WTC11 (cell line): ENCODE measurements around the gene DMBX1. TPM values are rescaled to one million over a fixed set of nuclear protein-coding genes. Genes with fewer than 3 reads are reported as not detected.
A peak's percentile ranks its signal among the peaks of the same experiment; 100 is the strongest.

Experiments
- ATAC-seq: fragments of 200-7000 bp; cut with Tn5 transposase; 2 replicates; pipeline ENCODE4 v1.10.0; 2021; ENCODE audit warnings: mild to moderate bottlenecking, moderate library complexity
- CTCF ChIA-PET: fragments of 300-600 bp; sonication (Branson Sonifier 250); formaldehyde crosslinking; loops from one replicate; lab custom pipeline; 2021; ENCODE audit warnings: antibody characterized with exemption; lab: Charles Lee
- POLR2A ChIA-PET: fragments of 350-600 bp; sonication (Branson Sonifier 250); formaldehyde crosslinking; loops from one replicate; lab custom pipeline; 2021; ENCODE audit warnings: antibody characterized with exemption; lab: Charles Lee
- DNase-seq: peaks from one replicate; pipeline ENCODE4 v3.0.0; 2021; ENCODE audit warnings: low spot score
- H3K27ac Mint-ChIP-seq: 2 replicates; pipeline ENCODE4 v1.8.0; 2021; ENCODE audit warnings: mixed read lengths
- H3K27me3 Mint-ChIP-seq: 2 replicates; pipeline ENCODE4 v1.8.0; 2021; ENCODE audit warnings: low read depth, mild to moderate bottlenecking, moderate library complexity, mixed read lengths
- H3K36me3 Mint-ChIP-seq: 2 replicates; pipeline ENCODE4 v1.8.0; 2021; ENCODE audit warnings: mixed read lengths
- H3K4me1 Mint-ChIP-seq: 2 replicates; pipeline ENCODE4 v1.8.0; 2022; ENCODE audit warnings: mixed read lengths
- H3K4me3 Mint-ChIP-seq: 2 replicates; pipeline ENCODE4 v1.8.0; 2021; ENCODE audit warnings: mild to moderate bottlenecking, moderate library complexity, mixed read lengths
- H3K9me3 Mint-ChIP-seq: 2 replicates; pipeline ENCODE4 v1.8.0; 2021; ENCODE audit warnings: mixed read lengths
- CREB1 ChIP-seq: sonication (generic); formaldehyde crosslinking; IDR thresholded peaks from 2 replicates; pipeline ENCODE4 v1.8.0; 2023; ENCODE audit warnings: mild to moderate bottlenecking, missing genetic modification reagents
- CREM ChIP-seq: sonication (generic); formaldehyde crosslinking; IDR thresholded peaks from 2 replicates; pipeline ENCODE4 v1.8.1; 2022; ENCODE audit warnings: mild to moderate bottlenecking, missing genetic modification reagents, moderate library complexity
- EMX1 ChIP-seq: fragments of 250-450 bp; sonication (Bioruptor Pico); IDR thresholded peaks from 2 replicates; pipeline ENCODE4 v1.8.0; 2021; ENCODE audit warnings: mild to moderate bottlenecking
- ESRRA ChIP-seq: sonication (generic); formaldehyde crosslinking; IDR thresholded peaks from 2 replicates; pipeline ENCODE4 v1.8.1; 2022; ENCODE audit warnings: mild to moderate bottlenecking, missing genetic modification reagents, borderline replicate concordance
- FOXJ3 ChIP-seq: sonication (generic); formaldehyde crosslinking; IDR thresholded peaks from 2 replicates; pipeline ENCODE4 v1.9.0; 2021; ENCODE audit warnings: missing genetic modification reagents, mild to moderate bottlenecking, borderline replicate concordance
- GABPB1 ChIP-seq: sonication (generic); formaldehyde crosslinking; IDR thresholded peaks from 2 replicates; pipeline ENCODE4 v1.8.1; 2023; ENCODE audit warnings: mild to moderate bottlenecking, missing genetic modification reagents
- NFATC4 ChIP-seq: fragments of 250-450 bp; sonication (Bioruptor Pico); IDR thresholded peaks from 2 replicates; pipeline ENCODE4 v1.9.0; 2021; ENCODE audit warnings: mild to moderate bottlenecking
- NFE2L1 ChIP-seq: sonication (generic); formaldehyde crosslinking; IDR thresholded peaks from 2 replicates; pipeline ENCODE4 v1.8.1; 2023; ENCODE audit warnings: missing genetic modification reagents
- OVOL2 ChIP-seq: fragments of 250-450 bp; sonication (Bioruptor Pico); IDR thresholded peaks from 2 replicates; pipeline ENCODE4 v1.9.0; 2021; ENCODE audit warnings: mild to moderate bottlenecking, borderline replicate concordance
- PRRX2 ChIP-seq: fragments of 250-450 bp; sonication (Bioruptor Pico); IDR thresholded peaks from 2 replicates; pipeline ENCODE4 v1.8.0; 2021; ENCODE audit warnings: mild to moderate bottlenecking
- RELA ChIP-seq: sonication (generic); formaldehyde crosslinking; IDR thresholded peaks from 2 replicates; pipeline ENCODE4 v1.8.1; 2022; ENCODE audit warnings: missing genetic modification reagents, mild to moderate bottlenecking, borderline replicate concordance
- RORB ChIP-seq: fragments of 250-450 bp; sonication (Bioruptor Pico); IDR thresholded peaks from 2 replicates; pipeline ENCODE4 v1.9.0; 2021; ENCODE audit warnings: mild to moderate bottlenecking
- SOX15 ChIP-seq: fragments of 250-450 bp; sonication (Bioruptor Pico); IDR thresholded peaks from 2 replicates; pipeline ENCODE4 v1.9.0; 2021; ENCODE audit warnings: mild to moderate bottlenecking
- ZNF121 ChIP-seq: sonication (generic); formaldehyde crosslinking; IDR thresholded peaks from 2 replicates; pipeline ENCODE4 v1.8.0; 2023; ENCODE audit warnings: missing genetic modification reagents
- ZNF317 ChIP-seq: sonication (generic); formaldehyde crosslinking; IDR thresholded peaks from 2 replicates; pipeline ENCODE4 v1.8.1; 2023; ENCODE audit warnings: low read depth, mild to moderate bottlenecking, moderate library complexity, missing genetic modification reagents, borderline replicate concordance
- total RNA-seq: library from RNA; stranded (reverse); gene quantifications from 3 replicates; pipeline ENCODE4 v1.2.3, GENCODE V29; 2021
- TF ChIP-seq, protein P1 (sequence below): sonication (generic); formaldehyde crosslinking; IDR thresholded peaks from 2 replicates; pipeline ENCODE4 v1.8.0; 2022; ENCODE audit warnings: mild to moderate bottlenecking, missing genetic modification reagents
- TF ChIP-seq, protein P2 (sequence below): sonication (generic); formaldehyde crosslinking; IDR thresholded peaks from 2 replicates; pipeline ENCODE4 v1.8.0; 2022; ENCODE audit warnings: mild to moderate bottlenecking, missing genetic modification reagents
- TF ChIP-seq, protein P3 (sequence below): fragments of 250-450 bp; sonication (Bioruptor Pico); IDR thresholded peaks from 2 replicates; pipeline ENCODE4 v2.1.2; 2022; ENCODE audit warnings: mild to moderate bottlenecking, moderate library complexity
- TF ChIP-seq, protein P4 (sequence below): sonication (generic); formaldehyde crosslinking; IDR thresholded peaks from 2 replicates; pipeline ENCODE4 v1.8.0; 2023; ENCODE audit warnings: mild to moderate bottlenecking, missing genetic modification reagents
- TF ChIP-seq, protein P5 (sequence below): fragments of 250-450 bp; sonication (Bioruptor Pico); IDR thresholded peaks from 2 replicates; pipeline ENCODE4 v1.9.0; 2021; ENCODE audit warnings: moderate library complexity, mild to moderate bottlenecking, inconsistent platforms, borderline replicate concordance

DMBX1 gene
- total RNA-seq, 1 experiment from 2014 or later = 3.7 TPM

DNA sequence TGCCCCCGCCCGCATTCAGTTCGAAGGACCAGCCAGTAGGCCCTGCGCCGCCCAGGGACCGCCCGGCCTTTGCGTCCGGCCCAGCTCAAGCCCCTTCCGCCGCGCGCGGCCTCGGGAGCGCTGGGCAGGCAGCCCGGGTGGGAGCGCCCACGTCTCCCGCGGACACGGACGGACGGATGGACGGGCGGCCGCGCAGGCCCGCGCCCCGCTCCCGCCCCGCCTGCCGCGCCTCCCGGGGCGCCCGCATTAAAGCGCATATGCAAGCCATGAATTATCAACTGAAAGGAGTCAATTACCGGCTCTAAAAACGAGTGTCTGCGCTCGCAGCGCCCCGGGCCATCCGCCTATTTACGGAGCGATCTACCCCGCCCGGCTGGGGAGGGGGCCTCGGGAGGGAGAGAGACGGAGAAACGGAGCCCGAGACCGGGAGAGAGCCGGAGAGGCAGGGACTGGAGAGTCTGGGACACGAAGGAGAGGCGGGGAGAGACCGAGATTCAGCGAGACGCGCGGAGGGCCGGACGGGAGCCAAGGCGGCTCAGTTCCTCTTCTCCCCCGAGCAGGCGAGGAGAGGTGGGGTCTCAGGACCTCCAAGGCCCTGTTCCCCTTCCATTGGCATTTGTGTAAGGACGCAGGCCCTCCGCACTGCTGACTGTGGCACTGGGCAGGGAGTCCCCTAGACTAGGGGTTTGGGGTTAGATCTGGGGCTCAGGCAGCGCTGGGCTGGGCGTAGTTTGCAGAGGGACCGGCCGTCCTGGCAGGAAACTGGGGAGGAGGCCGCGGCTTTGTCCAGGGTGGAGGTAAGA is 41.3 kb upstream of the DMBX1 start (continued):
- no peak for TF ChIP-seq NFE2L1 (CRISPR knock-in tag)
- peak; percentile 25; the same call in 1 of the 2 replicates for TF ChIP-seq CREM (CRISPR knock-in tag)
- TF ChIP-seq ZNF317 (CRISPR knock-in tag) = no peak
- TF ChIP-seq ESRRA (CRISPR knock-in tag) = no peak
- TF ChIP-seq, protein P1, sequence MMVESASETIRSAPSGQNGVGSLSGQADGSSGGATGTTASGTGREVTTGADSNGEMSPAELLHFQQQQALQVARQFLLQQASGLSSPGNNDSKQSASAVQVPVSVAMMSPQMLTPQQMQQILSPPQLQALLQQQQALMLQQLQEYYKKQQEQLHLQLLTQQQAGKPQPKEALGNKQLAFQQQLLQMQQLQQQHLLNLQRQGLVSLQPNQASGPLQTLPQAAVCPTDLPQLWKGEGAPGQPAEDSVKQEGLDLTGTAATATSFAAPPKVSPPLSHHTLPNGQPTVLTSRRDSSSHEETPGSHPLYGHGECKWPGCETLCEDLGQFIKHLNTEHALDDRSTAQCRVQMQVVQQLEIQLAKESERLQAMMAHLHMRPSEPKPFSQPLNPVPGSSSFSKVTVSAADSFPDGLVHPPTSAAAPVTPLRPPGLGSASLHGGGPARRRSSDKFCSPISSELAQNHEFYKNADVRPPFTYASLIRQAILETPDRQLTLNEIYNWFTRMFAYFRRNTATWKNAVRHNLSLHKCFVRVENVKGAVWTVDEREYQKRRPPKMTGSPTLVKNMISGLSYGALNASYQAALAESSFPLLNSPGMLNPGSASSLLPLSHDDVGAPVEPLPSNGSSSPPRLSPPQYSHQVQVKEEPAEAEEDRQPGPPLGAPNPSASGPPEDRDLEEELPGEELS (CRISPR knock-in tag) = peak; percentile 43; the same call in 1 of the 2 replicates
- TF ChIP-seq, protein P2, sequence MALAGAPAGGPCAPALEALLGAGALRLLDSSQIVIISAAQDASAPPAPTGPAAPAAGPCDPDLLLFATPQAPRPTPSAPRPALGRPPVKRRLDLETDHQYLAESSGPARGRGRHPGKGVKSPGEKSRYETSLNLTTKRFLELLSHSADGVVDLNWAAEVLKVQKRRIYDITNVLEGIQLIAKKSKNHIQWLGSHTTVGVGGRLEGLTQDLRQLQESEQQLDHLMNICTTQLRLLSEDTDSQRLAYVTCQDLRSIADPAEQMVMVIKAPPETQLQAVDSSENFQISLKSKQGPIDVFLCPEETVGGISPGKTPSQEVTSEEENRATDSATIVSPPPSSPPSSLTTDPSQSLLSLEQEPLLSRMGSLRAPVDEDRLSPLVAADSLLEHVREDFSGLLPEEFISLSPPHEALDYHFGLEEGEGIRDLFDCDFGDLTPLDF (CRISPR knock-in tag) = no peak
- TF ChIP-seq GABPB1 (CRISPR knock-in tag) = no peak

DNA sequence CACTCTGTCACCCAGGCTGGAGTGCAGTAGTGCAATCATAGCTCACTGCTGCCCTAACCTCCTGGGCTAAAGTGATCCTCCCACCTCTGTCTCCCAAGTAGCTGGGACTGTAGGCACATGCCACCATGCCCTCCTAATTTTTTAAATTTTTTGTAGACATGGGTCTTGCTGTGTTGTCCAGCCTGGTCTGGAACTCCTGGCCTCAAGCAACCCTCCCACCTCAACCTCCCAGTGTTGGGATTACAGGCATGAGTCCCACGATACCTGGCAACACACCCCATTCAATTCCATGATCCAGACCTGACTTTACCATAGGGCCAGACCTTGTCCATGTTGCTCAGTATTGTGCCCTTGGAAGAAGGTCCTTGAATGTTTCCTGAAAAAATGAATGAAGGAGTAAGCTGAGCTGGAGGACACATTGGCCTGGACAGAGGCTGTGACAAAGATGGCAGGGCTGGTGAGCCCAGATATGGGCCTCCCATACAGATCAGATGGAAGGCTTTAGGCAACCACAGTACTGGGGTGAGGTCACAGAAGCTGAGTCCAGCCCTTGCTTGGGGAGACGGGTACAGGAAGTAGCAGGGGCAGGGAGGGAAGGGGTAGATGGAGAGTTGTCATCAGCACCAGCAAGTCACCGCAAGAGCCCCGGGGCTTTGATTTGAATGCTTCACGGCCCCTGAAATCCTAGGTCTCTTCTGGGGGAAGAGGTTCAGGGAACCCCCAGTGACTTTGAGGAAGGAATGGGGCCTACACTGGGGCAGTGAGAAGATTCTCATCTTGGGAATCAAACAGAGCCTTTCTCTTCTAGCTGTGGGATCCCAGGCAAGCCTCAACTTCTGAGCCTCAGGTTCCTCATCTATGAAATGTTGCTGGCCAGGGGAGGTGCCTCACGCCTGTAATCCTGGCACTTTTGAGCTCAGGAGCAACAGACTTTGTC is 40.1 kb upstream of the DMBX1 start:
- Mint-ChIP-seq H3K4me1 (peaks cover 63% of the 10 kb centered on the region), H3K27ac (no peak overlapping the region), H3K36me3 (no peaks in the 10 kb centered on the region)
- TF ChIP-seq PRRX2 (CRISPR knock-in tag) (no peak), ZNF121 (CRISPR knock-in tag) (peak; percentile 85)
- TF ChIP-seq, protein P3, sequence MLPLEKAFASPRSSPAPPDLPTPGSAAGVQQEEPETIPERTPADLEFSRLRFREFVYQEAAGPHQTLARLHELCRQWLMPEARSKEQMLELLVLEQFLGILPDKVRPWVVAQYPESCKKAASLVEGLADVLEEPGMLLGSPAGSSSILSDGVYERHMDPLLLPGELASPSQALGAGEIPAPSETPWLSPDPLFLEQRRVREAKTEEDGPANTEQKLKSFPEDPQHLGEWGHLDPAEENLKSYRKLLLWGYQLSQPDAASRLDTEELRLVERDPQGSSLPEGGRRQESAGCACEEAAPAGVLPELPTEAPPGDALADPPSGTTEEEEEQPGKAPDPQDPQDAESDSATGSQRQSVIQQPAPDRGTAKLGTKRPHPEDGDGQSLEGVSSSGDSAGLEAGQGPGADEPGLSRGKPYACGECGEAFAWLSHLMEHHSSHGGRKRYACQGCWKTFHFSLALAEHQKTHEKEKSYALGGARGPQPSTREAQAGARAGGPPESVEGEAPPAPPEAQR = no peak
- TF ChIP-seq, all 79 proteins: peak for 1
- no peak for DNase-seq
- Mint-ChIP-seq H3K9me3 (no peaks in the 10 kb centered on the region), H3K27me3 (peaks cover 98% of the 10 kb centered on the region), H3K4me3 (peak overlapping the region; percentile 79)
- CTCF ChIA-PET = interaction anchor here (0.8 to 5.4 kb wide), 7 partner anchors 38 to 85 kb away, joined by 3 to 55 read pairs (median 5); no protein-coding TSS in a partner anchor
- ATAC-seq = no peak
- POLR2A ChIA-PET = interaction anchor here (0.9 kb wide), 1 partner anchor 77 kb away, joined by 3 read pairs; no protein-coding TSS in a partner anchor

DNA sequence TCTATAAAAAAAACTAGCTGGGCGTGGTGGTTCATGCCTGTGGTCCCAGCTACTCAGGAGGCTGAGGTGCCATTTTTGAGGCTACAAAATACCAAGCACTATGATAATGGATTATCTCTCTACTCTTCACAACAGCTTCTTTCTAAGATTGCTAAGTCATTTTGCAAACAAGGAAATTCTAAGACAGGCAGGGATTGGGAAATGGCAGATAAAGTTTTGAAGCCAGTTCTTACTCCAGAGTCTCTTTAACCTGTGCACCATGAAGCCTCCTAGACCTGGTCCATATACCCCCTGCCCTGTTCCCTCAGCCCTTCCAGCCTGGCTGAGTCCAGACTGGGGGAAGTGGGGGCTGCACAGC is 39.5 kb upstream of the DMBX1 start:
- Mint-ChIP-seq H3K9me3 (no peaks in the 10 kb centered on the region), H3K27ac (no peak overlapping the region), H3K4me3 (no peak overlapping the region), H3K36me3 (no peaks in the 10 kb centered on the region), H3K4me1 (peaks cover 63% of the 10 kb centered on the region), H3K27me3 (peaks cover 98% of the 10 kb centered on the region)
- DNase-seq (no peak), ATAC-seq (no peak)
- CTCF ChIA-PET = interaction anchor here (0.8 to 5.4 kb wide), 6 partner anchors 38 to 84 kb away, joined by 3 to 55 read pairs (median 4); no protein-coding TSS in a partner anchor
- POLR2A ChIA-PET = interaction anchor here (0.9 kb wide), 1 partner anchor 76 kb away, joined by 3 read pairs; no protein-coding TSS in a partner anchor
- TF ChIP-seq, protein P4, sequence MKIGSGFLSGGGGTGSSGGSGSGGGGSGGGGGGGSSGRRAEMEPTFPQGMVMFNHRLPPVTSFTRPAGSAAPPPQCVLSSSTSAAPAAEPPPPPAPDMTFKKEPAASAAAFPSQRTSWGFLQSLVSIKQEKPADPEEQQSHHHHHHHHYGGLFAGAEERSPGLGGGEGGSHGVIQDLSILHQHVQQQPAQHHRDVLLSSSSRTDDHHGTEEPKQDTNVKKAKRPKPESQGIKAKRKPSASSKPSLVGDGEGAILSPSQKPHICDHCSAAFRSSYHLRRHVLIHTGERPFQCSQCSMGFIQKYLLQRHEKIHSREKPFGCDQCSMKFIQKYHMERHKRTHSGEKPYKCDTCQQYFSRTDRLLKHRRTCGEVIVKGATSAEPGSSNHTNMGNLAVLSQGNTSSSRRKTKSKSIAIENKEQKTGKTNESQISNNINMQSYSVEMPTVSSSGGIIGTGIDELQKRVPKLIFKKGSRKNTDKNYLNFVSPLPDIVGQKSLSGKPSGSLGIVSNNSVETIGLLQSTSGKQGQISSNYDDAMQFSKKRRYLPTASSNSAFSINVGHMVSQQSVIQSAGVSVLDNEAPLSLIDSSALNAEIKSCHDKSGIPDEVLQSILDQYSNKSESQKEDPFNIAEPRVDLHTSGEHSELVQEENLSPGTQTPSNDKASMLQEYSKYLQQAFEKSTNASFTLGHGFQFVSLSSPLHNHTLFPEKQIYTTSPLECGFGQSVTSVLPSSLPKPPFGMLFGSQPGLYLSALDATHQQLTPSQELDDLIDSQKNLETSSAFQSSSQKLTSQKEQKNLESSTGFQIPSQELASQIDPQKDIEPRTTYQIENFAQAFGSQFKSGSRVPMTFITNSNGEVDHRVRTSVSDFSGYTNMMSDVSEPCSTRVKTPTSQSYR = no peak
- TF ChIP-seq EMX1 = no peak
- TF ChIP-seq, protein P1 (CRISPR knock-in tag) = no peak
- TF ChIP-seq, protein P5, sequence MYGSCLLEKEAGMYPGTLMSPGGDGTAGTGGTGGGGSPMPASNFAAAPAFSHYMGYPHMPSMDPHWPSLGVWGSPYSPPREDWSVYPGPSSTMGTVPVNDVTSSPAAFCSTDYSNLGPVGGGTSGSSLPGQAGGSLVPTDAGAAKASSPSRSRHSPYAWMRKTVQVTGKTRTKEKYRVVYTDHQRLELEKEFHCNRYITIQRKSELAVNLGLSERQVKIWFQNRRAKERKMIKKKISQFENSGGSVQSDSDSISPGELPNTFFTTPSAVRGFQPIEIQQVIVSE = no peak
- no peak for TF ChIP-seq NFATC4
- no peak for TF ChIP-seq SOX15 (CRISPR knock-in tag)
- TF ChIP-seq CREB1 (CRISPR knock-in tag) = no peak
- TF ChIP-seq RELA (CRISPR knock-in tag) = no peak
- no peak for TF ChIP-seq OVOL2 (CRISPR knock-in tag)
- TF ChIP-seq FOXJ3 (CRISPR knock-in tag) = no peak
- TF ChIP-seq RORB (CRISPR knock-in tag) = no peak
